ENCODE data around the gene OR2Z1.

The OR2Z1 gene, protein sequence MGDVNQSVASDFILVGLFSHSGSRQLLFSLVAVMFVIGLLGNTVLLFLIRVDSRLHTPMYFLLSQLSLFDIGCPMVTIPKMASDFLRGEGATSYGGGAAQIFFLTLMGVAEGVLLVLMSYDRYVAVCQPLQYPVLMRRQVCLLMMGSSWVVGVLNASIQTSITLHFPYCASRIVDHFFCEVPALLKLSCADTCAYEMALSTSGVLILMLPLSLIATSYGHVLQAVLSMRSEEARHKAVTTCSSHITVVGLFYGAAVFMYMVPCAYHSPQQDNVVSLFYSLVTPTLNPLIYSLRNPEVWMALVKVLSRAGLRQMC

DNA sequence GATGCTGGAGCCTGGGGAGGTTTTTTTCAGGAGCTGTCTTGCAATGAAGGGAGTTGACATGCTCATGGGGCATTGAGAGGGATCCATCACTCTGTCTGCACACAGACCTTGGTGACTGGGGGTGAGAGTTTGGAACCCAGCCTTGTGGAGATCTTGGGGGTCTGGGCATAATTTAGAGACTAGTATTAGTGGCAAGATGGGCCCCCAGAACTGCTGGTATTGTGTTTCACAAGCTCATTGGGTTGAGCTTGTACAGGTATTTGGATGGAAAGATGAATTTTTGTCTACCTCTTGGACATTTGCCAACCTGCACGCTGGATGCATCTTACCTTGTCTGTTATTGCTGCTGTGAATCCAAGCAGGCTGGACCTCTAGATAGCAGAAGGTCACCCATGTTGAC is at the start of gene OR2Z1:
TSS of gene OR2Z1 (plus strand) at position 301 of the 400 bp plus-strand sequence. CDS start 9,395 bp downstream, outside the sequence.
- no peak for DNase-seq (ENCODE audit: low read depth in 2 of 2, low spot score in 1 of 2)

DNA sequence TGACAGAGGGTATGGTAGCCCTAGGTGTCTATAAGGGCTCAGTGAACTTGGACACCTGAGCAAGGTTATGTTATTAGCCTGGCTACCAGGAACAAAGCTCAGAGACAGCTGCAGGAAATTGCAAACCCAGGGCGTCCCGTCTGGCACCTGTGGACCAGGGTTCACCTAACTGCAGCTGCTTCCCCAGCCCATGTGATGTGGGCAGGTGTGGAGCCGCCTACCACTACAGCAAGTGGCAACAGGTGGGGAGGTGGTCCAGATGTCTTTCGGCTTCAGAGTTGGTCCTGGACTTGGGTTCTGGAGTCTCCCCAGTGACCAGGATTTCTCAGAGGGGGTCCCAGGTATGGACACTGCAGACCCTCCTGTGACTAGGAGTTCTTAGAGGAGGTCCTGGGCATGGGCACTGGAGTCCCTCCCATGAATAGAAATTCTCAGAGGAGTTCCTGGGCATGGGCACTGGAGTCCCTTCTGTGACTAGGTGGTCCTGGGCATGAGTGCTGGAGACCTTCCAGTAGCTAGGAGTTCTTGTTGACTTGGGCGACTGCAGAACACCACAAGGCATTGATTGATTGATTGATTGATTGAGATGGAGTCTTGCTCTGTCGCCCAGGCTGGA is 48.0 kb upstream of the OR2Z1 start:
- DNase-seq (ENCODE audit: low read depth in 2 of 2, low spot score in 1 of 2), result no peak

DNA sequence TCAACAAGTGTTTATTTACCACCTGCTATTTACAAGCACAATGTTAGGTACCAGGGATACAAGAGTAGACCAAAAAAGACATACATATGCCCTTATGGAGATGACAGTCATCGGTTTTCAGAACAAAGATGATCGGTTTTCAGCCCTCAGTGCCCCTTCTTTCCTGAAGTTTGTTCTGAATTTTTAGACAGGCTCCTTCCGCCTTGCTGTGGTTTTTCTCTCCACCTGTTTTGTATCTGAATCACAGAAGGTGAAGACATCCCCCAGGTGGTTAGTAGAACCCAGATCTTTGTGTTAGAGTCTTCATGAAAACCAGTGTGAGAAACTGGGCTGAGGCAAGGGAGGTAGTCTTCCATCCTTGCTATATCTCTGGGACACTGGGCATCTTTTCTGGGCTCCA is 46.4 kb upstream of the OR2Z1 start:
- no peak for DNase-seq (ENCODE audit: low read depth in 2 of 2, low spot score in 1 of 2)

DNA sequence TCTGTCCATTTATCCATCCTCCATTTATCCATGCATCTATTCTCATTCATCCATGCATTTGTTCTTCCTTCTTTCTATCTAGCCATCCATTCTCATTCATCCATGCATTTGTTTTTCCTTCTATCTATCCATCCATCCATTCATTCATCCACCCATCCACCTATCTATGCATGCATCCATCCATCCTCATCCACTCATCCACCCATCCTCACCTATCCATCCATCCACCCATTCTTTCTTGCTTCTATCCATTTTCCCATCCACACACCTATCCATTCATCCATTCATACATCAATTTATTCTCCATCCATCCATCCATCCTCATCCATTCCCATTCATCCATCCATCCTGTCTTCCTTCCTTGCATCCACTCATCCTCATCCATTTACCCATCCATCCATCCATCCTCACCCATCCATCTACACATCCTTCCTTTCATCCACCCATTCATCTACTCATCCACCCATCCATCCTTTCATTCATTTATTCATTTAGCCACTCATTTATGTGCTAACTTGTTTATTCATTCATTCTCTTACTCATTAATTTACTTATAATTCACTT is 43.1 kb upstream of the OR2Z1 start:
- no peak for DNase-seq (ENCODE audit: low read depth in 2 of 2, low spot score in 1 of 2)

DNA sequence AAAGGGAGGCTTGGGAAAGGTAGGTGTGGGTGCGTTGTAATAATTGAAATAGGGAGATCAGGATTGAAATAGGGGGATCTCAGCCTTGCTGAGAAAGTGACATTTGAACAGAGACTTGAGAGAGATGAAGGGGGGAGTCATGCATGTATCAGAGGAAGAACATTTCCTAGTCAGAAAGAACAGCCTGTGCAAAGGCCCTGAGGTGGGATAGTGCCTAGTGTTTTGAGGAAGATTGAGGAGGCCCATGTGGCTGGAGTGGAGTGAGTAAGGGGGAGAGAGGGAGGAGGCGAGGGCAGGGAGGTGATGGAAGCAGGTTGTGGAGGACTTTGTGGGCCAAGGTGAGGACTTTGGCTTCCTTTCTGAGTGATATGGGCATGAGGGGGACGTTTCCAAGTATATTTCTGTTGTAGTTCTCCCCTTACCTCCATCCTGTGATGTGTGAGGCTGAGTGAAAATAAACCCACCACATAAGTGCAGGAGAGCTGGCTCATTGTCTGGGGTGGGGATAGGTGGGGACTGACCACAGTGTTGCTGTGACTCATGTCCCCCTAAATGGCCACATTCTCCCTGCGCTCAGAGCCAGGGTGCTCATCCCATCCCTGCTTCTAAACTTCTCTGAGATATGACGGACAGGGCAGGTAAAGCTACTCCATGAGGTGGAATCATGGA is 40.6 kb upstream of the OR2Z1 start:
- DNase-seq (ENCODE audit: low read depth in 2 of 2, low spot score in 1 of 2), result no peak

DNA sequence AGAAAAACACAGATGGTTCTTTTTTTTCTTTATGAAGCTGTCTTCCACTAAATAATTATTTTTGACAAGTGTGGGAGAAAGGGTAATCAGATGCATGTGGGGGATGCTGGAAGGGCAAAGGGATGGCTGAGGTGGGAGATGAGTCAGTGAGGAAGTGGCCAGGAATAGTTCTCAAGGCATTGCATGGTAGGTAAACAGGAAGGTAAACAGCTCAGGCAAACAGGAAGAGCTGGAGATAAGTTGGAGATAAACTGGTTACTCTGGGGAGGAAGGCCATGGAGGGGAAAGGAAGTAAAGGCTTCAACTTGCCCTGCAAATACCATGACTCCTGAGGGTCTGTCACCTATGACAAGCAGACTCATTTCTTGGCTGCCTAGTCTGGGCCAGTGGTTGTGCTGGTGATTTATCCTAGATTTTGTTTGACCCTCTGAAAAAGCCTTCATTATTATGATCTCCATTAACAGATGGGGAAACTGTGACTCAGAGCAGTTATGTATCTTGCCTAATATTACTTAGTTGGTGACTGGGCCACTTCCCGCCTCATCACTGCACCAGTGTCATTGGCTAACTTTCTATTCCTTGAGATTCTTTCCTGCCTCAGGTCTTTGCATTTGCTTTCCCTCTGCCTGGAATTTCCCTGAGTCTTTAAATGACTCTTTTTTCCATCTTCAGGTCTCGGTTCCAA is 39.9 kb upstream of the OR2Z1 start:
- no peak for DNase-seq (ENCODE audit: low read depth in 2 of 2, low spot score in 1 of 2)

DNA sequence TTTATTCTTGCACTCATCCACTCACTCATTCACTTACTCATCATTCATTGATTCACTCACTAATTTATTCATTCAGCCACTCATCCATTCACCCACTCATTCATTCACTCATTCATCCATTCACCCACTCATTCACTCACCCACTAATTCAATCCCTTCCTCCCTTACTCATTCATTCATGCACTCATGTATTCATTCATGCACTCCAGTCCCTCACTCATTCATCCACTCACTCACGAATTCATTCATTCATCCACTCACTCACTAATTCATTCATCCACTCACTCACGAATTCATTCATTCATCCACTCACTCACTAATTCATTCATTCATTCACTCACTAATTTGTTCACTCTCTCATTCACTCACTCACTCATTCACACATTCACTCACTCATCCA is 39.0 kb upstream of the OR2Z1 start:
- DNase-seq (ENCODE audit: low read depth in 2 of 2, low spot score in 1 of 2), result no peak

DNA sequence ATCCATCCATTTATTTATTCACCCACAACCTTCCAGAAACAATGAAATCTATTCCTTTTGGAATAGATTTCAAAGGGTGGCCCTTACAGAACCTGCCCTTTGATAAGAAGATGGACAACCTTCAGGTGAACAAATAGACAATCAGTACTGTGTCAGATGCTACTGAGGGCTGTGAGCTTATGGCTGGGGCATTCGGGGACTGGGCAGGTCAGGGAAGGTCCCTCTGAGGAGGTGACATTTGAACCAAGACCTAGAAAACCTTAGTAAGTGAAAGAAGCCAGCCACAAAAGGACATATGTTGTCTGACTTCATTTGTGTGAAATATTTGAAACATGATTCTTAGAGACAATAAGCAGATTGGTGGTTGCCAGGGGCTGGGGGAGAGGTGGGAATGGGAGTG is 38.5 kb upstream of the OR2Z1 start:
- DNase-seq (ENCODE audit: low read depth in 2 of 2, low spot score in 1 of 2), result no peak

DNA sequence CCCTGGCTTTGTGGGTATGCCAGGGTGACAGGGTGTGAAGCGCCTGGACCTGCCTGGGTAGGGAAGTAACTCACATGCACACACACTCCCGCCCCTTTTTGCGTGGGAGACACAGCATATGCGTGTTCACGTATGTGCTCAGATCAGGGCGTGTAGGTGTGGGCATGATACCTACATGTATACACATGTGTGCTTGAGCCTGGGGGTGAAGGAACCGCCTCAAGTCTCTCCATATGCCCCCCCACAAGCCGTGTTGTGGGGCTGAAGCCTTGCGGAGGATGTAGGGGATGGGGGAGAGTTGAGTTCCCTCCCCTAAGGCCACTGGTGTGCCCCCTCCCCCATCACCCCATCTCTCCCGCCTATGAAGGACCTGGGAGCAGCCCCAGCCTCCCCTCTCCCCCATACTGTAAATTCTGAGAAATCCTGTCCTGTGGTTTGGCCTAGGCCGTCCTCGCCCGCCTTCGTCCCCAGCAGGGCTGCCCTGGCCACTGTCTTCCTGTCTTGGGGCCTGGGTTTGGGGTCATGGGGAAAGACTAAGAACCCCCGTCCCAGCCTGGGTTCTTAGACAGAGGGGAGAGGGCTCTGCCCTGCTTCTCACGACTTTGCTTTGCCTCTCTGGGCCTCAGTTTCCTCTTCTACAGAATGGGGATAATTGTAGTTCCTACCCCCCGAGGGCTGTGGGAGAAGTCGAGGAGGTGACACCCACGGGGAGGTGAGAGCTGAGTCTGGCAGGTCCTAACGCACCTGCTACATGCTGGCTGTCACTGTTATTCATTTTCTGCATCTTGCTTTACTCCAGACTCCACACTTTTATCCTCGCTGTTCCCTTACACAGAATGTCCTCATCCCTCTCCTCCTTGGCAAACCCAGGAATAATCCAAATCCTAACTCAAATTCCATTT is 37.2 kb upstream of the OR2Z1 start:
- no peak for DNase-seq (ENCODE audit: low read depth in 2 of 2, low spot score in 1 of 2)

DNA sequence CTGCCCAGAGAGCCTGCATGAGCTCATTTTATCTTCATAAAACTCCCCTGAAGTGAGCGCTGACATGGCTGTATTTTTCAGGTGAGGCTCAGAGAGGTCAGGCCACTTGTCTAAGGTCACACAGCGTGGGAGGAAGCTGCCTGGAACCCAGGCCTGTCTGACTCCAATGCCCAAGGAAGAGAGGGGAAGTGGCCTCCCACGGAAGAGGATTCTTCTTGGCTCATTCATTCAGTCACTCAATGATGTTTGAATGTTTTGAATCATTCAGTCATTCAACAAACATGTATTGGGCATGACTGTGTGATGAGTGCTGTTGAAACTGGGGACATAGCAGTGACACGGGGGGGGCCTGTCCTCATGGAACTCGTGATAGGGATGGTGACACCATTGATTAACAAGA is 34.9 kb upstream of the OR2Z1 start:
- no peak for DNase-seq (ENCODE audit: low read depth in 2 of 2, low spot score in 1 of 2)

DNA sequence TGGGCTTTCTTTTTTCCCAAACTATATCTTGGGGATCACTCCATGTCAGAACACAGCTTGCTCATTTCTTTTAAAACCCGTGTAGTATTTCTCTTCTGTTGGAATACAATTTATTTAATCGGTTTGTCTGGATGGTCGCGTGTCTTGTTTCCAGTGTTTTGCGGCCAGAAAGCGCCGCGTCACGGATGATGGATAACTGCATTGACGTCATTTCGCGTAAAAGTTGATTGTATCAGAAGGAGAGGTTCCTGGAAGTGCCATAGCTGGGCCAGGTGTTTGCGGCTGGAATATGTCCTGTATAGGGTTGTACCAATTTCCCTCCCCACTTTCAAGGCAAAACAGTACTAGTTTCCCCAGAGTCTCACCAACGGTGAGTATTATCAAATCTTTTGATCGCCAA is 32.5 kb upstream of the OR2Z1 start:
- no peak for DNase-seq (ENCODE audit: low read depth in 2 of 2, low spot score in 1 of 2)

DNA sequence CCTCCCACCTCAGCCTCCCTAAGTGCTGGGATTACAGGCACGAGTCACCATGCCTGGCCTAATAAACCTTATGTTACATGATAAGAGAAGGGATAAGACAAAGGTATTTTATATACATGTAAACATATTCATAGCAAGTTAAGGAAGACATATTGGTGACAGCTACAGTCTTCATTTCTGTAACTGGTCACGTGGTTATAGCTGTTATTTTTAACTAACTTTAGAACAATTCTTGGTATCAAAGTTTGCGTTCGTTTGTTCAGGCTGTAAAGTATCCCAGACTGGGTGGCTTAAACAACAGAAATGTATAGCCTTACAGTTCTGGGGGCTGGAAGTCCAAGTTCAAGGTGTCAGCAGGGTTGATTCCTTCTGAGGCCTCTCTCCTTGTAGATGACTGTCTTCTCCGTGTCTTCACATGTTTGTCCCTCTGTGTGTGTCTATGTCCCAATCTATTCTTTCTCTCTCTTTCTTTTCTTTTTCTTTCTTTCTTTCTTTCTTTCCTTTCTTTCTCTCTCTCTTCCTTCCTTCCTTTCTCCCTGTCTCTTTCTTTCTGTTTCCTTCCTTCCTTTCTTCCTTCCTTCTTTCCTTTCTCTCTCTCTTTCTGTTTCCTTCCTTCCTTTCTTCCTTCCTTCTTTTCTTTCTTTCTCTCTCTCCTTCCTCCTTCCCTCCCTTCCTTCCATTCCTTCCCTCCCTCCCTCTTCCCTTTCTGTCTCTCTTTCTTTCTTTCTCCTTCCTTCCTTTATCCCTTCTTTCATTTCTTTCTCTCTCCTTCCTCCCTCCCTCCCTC is 30.5 kb upstream of the OR2Z1 start:
- no peak for DNase-seq (ENCODE audit: low read depth in 2 of 2, low spot score in 1 of 2)

DNA sequence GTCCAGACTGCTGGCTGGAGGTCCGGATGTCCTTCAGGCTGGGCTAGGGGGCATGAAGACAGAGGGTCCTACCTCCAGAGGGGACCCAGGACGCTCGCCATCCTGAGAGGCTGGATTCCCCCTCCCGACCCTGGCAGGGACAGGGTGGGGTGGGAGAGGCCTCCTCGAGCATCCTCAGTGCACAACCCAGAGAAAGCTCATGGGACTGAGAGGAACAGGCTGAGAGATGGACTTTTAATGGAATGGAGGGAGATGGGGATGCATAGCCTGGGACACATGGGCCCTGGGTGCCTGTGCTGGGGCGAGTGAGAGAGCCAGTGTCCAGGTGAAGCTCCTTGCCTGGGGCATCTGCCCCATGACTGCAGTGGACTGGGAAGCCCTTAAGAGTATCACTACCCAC is 25.9 kb upstream of the OR2Z1 start:
- no peak for DNase-seq (ENCODE audit: low read depth in 2 of 2, low spot score in 1 of 2)

DNA sequence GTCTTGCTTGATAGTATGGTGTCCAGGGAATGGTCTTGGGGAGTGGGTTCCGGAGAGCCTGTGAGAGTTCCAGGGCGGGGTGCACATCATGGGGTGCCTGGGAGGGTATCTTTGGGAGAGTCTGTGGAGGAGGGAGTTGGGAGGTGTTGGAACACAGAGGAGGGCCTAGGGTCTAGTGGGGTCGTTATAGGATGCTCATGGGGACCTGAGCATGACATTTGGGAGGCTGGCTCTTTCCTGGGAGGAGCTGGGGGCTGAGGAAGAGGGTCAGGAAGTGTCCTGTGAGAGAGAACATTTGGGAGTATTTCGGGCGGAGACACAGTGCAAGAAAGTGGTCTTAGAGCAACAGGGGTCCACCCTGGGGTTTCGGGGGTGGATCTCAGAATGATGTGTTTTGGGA is 25.5 kb upstream of the OR2Z1 start:
- DNase-seq (ENCODE audit: low read depth in 2 of 2, low spot score in 1 of 2), result no peak

DNA sequence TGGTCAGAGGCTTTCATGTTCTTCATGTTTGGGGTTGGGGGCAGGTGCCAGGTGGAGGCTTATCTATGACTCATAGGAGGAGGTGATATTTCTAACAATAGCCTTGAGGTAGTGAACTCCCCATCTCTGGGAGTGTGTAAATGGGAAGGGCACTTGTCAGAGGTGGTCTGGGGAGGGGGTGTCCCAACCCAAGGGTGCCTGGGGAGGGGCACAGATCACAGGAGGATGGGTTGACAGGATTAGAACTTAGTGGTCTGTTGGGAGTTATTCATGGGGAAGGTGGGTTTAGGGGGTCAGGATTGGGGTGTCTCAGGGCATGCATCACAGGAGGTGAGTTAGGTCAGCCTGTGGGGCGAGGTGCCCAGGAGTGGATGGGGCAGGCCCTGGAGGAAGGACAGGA is 24.4 kb upstream of the OR2Z1 start:
- no peak for DNase-seq (ENCODE audit: low read depth in 2 of 2, low spot score in 1 of 2)

DNA sequence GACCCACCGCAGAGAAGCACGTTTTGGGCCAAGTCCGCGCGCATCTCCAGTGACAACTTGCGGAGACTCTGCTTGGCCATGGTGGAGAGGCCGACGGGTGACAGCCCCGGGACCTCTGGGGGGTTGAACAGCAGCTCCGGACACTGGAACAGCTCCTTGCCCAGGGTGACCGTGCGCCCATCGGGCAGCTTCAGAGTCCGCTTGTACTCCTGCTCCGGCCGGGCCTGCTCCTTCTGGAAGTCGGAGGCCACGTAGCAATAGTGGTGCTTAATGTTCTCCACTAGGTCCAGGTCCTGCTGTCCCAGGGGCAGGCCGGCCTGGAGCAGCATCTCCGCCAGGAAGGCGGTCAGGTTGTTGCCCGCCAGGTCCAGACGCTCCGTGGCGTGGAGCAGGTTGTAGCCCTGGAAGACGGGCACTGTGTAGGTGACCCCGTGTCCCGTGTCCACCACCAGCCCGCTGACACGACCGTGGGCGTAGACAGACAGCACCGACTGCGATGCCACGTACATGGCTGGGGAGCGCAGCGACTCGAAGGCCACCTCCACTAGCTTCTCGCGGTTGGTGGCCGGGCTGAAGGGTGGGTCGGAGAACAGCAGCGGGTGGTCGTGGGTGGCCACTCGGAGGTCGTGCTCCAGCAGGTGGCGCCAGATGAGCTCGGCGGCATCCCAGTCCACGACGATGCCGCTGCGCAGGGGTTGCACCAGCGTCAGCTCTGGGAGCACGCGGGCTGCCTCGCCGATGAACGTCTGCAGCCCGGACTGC is 23.6 kb upstream of the OR2Z1 start:
- DNase-seq (ENCODE audit: low read depth in 2 of 2, low spot score in 1 of 2), result no peak

DNA sequence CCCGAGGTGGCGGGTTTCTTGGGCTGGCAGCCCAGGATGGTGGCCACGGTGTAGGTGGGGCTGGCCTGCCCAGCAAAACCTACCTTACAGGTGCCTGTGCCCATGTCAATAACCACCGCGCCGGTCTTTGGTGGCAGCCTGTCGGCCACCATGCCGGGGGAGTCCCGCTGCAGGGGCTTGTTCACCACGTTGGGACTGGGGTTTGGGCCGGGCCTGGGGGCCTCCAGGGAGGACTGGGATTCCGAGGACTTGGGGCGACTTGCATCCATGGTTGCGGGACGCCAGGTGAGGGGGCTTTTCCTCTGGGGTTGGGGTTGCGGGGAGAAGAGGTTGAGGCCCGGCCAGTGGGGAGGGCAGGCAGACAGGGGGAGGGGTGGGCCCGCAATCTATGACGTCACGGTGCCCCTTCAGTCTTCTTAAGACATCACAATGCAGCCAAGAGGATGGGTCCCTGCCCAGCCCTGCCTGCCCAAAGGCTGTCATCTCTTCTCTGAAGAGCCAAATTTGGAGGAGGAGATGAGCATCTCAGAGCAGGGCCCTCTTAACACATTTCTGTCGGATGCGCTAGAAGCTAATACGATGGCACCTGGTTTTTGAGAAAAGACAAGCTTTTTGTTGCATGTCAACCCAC is 22.9 kb upstream of the OR2Z1 start, which contains the start of gene ACTL9:
TSS of gene ACTL9 (minus strand) at position 363 of the 631 bp plus-strand sequence. CDS start at position 269, 94 bp downstream.
- no peak for DNase-seq (ENCODE audit: low read depth in 2 of 2, low spot score in 1 of 2)

DNA sequence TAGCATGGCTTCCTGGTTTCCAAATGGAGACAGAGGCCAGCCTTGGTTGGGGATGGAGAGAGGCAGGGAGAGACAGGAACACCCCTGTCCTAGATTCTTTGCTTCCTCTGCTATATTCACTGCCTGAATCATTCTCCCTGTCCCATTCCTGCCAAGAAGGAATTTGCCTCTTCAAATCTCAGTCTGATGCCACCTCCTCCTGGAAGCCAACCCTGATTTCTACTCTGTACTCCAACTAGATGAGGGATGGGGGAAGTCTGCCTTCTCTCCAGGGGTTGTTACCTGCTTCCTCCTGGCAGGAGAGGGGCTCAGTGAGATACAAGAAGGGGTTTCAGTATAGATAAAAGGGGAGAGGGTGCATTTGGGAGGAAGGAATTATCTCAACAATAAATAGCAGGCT is 21.5 kb upstream of the OR2Z1 start:
- DNase-seq (ENCODE audit: low read depth in 2 of 2, low spot score in 1 of 2), result no peak
